GM12865 (cell line): ENCODE measurements around the gene APBB1IP.
A peak's percentile ranks its signal among the peaks of the same experiment; 100 is the strongest.
"Not testable (repeated sequence)": the region's sequence is repeated elsewhere in the genome, so short reads cannot be mapped to it uniquely, and the experiment has no call there.

Source experiments
- DNase-seq: peaks from one replicate; pipeline ENCODE4 v3.0.0; 2010; ENCODE audit warnings: low read depth
- H3K4me3 ChIP-seq: 2 replicates; pipeline ENCODE4 v1.5.1; 2011; ENCODE audit warnings: mild to moderate bottlenecking, low read depth, low read length, control low read depth
- CTCF ChIP-seq: IDR thresholded peaks from 2 replicates; pipeline ENCODE4 v1.5.1; 2011; ENCODE audit warnings: low read length, control low read depth, low read depth, inconsistent platforms; ENCODE audit not compliant: insufficient read depth; ENCODE audit errors: missing control alignments

APBB1IP gene

DNA sequence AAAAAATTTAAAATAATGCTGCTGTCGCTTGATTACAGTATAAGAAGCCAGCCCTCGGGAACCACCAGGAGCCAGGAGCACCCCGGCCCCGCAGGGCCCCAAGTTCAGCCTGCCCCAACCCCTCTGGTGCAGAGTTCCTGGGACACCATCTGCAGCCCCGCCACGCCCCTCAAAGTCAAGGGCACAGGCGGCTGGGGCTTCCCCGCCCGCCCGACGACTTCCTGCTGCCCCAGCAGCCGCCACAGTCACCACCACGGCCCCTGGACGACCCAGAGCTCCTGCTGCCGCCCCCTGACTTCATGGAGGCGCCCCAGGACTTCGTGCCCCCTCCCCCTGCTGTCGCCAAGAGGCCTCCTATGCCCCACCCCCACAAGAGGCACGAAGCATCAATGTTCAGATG is 155.8 kb downstream of the APBB1IP start:
- no peak overlapping the region for H3K4me3 ChIP-seq
- DNase-seq: no peak
- no peak for TF ChIP-seq CTCF

DNA sequence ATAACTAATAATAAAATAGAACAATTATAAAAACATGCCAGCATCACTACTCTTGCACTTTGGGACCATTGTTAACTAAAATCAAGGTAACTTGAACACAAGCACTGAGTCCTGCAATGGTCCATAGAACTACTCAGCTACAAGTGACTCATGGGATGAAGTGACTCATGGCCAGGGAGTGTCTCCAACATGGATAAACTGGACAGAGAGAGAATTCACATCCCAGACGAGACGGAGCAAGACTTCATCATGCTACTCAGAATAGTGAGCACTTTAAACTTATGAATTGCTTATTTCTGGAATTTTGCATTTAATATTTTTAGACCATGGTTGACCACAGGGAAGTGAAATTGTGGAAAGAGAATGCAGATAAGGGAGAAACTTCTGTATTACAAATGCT is 165.1 kb downstream of the APBB1IP start:
- DNase-seq, H3K4me3 ChIP-seq: not testable (repeated sequence)

- H3K4me3 ChIP-seq, DNase-seq: not testable (repeated sequence)
These were observed 166.4 kb downstream of the APBB1IP start for GRCh38 chr10:26604320-26605093.

- TF ChIP-seq CTCF: peak; percentile 46
- DNase-seq: peak; percentile 21
- H3K4me3 ChIP-seq: not testable (repeated sequence)
These were observed 168.3 kb downstream of the APBB1IP start for GRCh38 chr10:26606389-26606877.

GRCh38 chr10:26612151-26612915 is 174.2 kb downstream of the APBB1IP start:
- no peak for TF ChIP-seq CTCF
- DNase-seq: no peak
- H3K4me3 ChIP-seq: no peak overlapping the region
